ENCODE measurements around the gene LIMS2.

DNA sequence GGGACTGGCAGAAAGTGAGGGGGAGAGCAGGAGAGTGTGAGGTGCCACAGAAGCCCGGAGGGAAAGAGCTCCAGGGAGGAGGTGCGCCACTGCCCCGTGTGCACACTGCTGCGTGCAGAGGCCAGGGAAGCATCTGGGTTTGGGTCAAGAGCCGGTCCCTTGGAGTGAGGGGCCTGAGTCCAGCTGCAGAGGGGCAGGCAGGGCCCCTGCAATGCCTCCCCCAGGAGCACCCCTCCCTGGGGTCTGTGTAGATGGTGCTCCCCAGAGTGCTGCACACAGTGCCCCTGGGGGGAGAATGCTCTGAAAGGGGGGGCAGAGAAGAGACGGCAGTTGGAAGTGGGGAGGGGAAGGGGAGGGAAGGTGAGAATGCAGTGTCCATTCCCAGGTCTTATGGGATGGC, 3.7 kb upstream of the LIMS2 start:
- TF ChIP-seq CTCF (conservative IDR thresholded peaks at IDR 0.05 in 1 of 2, IDR thresholded peaks at IDR 0.05 in 1 of 2; ENCODE audit: low read depth in 1 of 2, low read length in 2 of 2), result no peak
- TF ChIP-seq EZH2 (IDR thresholded peaks at IDR 0.05; ENCODE audit: low read length, missing control alignments), result no peak

All from fibroblast of lung (primary cell).